IMR-90 (cell line): Measurements from ENCODE around the gene THAP5. TPM values are rescaled to one million over a fixed set of nuclear protein-coding genes. Genes with fewer than 3 reads are reported as not detected.

ENCODE experiments used
- ATAC-seq: fragments of 200-7000 bp; cut with Tn5 transposase; 2 replicates; pipeline ENCODE4 v1.9.1; 2020; ENCODE audit warnings: low read depth, mild to moderate bottlenecking, moderate library complexity
- BruUV-seq: library from RNA; stranded (reverse); fragments of 400-500 nt; replicated peaks from 2 replicates; lab custom pipeline; 2021; lab: Mats Ljungman, UMichigan
- CTCF ChIA-PET: fragments of 300-600 bp; formaldehyde crosslinking; extraction: SDS; loops from one replicate; lab custom pipeline; 2021; ENCODE audit warnings: antibody characterized with exemption; lab: Yijun Ruan, JAX
- POLR2A ChIA-PET: fragments of 300-600 bp; sonication (Branson Sonifier 250); formaldehyde crosslinking; loops from one replicate; lab custom pipeline; 2022; ENCODE audit warnings: antibody characterized with exemption; ENCODE audit not compliant: unreplicated experiment; lab: Charles Lee
- DNase-seq: peaks from one replicate; pipeline ENCODE4 v3.0.0; 2013
- H2AFZ ChIP-seq: replicated peaks from 2 replicates; pipeline ENCODE3; 2013; ENCODE audit warnings: low read length, mild to moderate bottlenecking; ENCODE audit not compliant: poor library complexity
- H2AK5ac ChIP-seq: 2 replicates; pipeline ENCODE4 v1.6.1; 2013; ENCODE audit warnings: low read depth, low read length, inconsistent platforms
- H2AK9ac ChIP-seq: replicated peaks from 2 replicates; pipeline ENCODE3; 2013; ENCODE audit warnings: mild to moderate bottlenecking, low read depth, low read length, moderate library complexity; ENCODE audit not compliant: poor library complexity
- H2BK120ac ChIP-seq: 2 replicates; pipeline ENCODE4 v1.6.1; 2013; ENCODE audit warnings: low read depth, low read length, inconsistent platforms
- H2BK15ac ChIP-seq: 3 replicates; pipeline ENCODE4 v1.6.1; 2013; ENCODE audit warnings: low read depth, low read length, inconsistent platforms
- H2BK20ac ChIP-seq: 2 replicates; pipeline ENCODE4 v1.6.1; 2013; ENCODE audit warnings: low read depth, mild to moderate bottlenecking, inconsistent platforms, low read length, moderate library complexity
- H2BK5ac ChIP-seq: 2 replicates; pipeline ENCODE4 v1.6.1; 2013; ENCODE audit warnings: mild to moderate bottlenecking, low read depth, low read length, inconsistent platforms; ENCODE audit not compliant: poor library complexity, severe bottlenecking
- H3K14ac ChIP-seq: replicated peaks from 2 replicates; pipeline ENCODE4 v1.6.1; 2013; ENCODE audit warnings: low read depth, low read length, inconsistent platforms
- H3K18ac ChIP-seq: 2 replicates; pipeline ENCODE4 v1.6.1; 2013; ENCODE audit warnings: low read depth, low read length, control low read depth
- H3K23ac ChIP-seq: 2 replicates; pipeline ENCODE4 v1.6.1; 2013; ENCODE audit warnings: low read depth, low read length, inconsistent platforms
- H3K27ac ChIP-seq: 2 replicates; pipeline ENCODE4 v1.5.1; 2013; ENCODE audit warnings: mild to moderate bottlenecking, control low read depth, low read length; ENCODE audit not compliant: insufficient read depth
- H3K27me3 ChIP-seq: 2 replicates; pipeline ENCODE4 v1.6.1; 2013; ENCODE audit warnings: low read length; ENCODE audit not compliant: control insufficient read depth, insufficient read depth
- H3K36me3 ChIP-seq: 2 replicates; pipeline ENCODE4 v1.6.1; 2013; ENCODE audit warnings: low read length, mixed read lengths; ENCODE audit not compliant: control insufficient read depth, insufficient read depth
- H3K4ac ChIP-seq: 2 replicates; pipeline ENCODE4 v1.6.1; 2013; ENCODE audit warnings: low read depth, low read length, inconsistent platforms
- H3K4me1 ChIP-seq: 2 replicates; pipeline ENCODE4 v1.6.1; 2013; ENCODE audit warnings: low read length, mixed read lengths; ENCODE audit not compliant: control insufficient read depth, insufficient read depth
- H3K4me2 ChIP-seq: 2 replicates; pipeline ENCODE4 v1.6.1; 2013; ENCODE audit warnings: low read depth, mild to moderate bottlenecking, control low read depth, low read length, moderate library complexity
- H3K4me3 ChIP-seq: 2 replicates; pipeline ENCODE4 v1.5.1; 2013; ENCODE audit warnings: low read depth, mild to moderate bottlenecking, control low read depth, low read length, moderate library complexity; ENCODE audit not compliant: insufficient read depth
- H3K56ac ChIP-seq: 2 replicates; pipeline ENCODE4 v1.6.1; 2013; ENCODE audit warnings: low read length, inconsistent platforms; ENCODE audit not compliant: insufficient read depth; ENCODE audit errors: extremely low read depth
- H3K79me1 ChIP-seq, 2 experiments: 2 replicates each; pipeline ENCODE4 v1.6.1; 2013; ENCODE audit warnings: low read length in 2 of 2, inconsistent platforms in 1 of 2, low read depth in 1 of 2
- H3K9ac ChIP-seq: 2 replicates; pipeline ENCODE4 v1.6.1; 2013; ENCODE audit warnings: low read depth, low read length, control low read depth
- H3K9me1 ChIP-seq: 2 replicates; pipeline ENCODE4 v1.6.1; 2013; ENCODE audit warnings: low read length, inconsistent platforms; ENCODE audit not compliant: insufficient read depth
- H3K9me3 ChIP-seq: 2 replicates; pipeline ENCODE4 v1.6.1; 2013; ENCODE audit warnings: low read length; ENCODE audit not compliant: control insufficient read depth, insufficient read depth
- H4K20me1 ChIP-seq: 2 replicates; pipeline ENCODE4 v1.6.1; 2013; ENCODE audit warnings: low read length, inconsistent platforms; ENCODE audit not compliant: insufficient read depth
- H4K5ac ChIP-seq: 2 replicates; pipeline ENCODE4 v1.6.1; 2013; ENCODE audit warnings: mild to moderate bottlenecking, low read depth, low read length, control low read depth
- H4K8ac ChIP-seq, 2 experiments: 2 replicates each; pipeline ENCODE4 v1.6.1; 2013; ENCODE audit warnings: low read depth in 2 of 2, low read length in 2 of 2, control low read depth in 1 of 2, inconsistent platforms in 1 of 2
- H4K91ac ChIP-seq: 2 replicates; pipeline ENCODE4 v1.6.1; 2013; ENCODE audit warnings: low read depth, low read length, inconsistent platforms; ENCODE audit not compliant: insufficient read depth
- CEBPB ChIP-seq: IDR thresholded peaks from 2 replicates; pipeline ENCODE4 v1.6.1; 2012; ENCODE audit warnings: low read depth, low read length, improper control_type of control experiment
- MXI1 ChIP-seq: IDR thresholded peaks from 2 replicates; pipeline ENCODE4 v1.6.1; 2012; ENCODE audit warnings: low read depth, mild to moderate bottlenecking, low read length, moderate library complexity, borderline replicate concordance
- WGBS, 2 experiments: methylation state at CpG; one replicate each; pipeline versions ENCODE4 v1.1.5 to v1.1.7; 2013; ENCODE audit warnings: missing lambda C conversion rate in 2 of 2; ENCODE audit not compliant: insufficient read length in 1 of 2; ENCODE audit errors: extremely low coverage in 2 of 2; 5-methylcytosine and 5-hydroxymethylcytosine counted together
- dilution Hi-C: fragments of 300-500 bp; cut with HindIII; formaldehyde crosslinking; loops from one replicate; pipeline ENCODE4 v1.14.3; 2018; ENCODE audit warnings: low sequenced_read_pairs; ENCODE audit not compliant: unreplicated experiment
- in situ Hi-C: fragments of 300-500 bp; cut with MboI; formaldehyde crosslinking; loops from 3 replicates; pipeline ENCODE4 v1.14.3; 2019; ENCODE audit warnings: low sequenced_read_pairs, inconsistent platforms, mixed read lengths
- intact Hi-C: fragments of 100-400 bp; cut with micrococcal nuclease; formaldehyde crosslinking; loops from 2 replicates; pipeline ENCODE4 v1.10.0; 2022
- polyA plus RNA-seq, 3 experiments: library from polyadenylated mRNA; depleted of rRNA; stranded (reverse); fragments of >200 nt; gene quantifications; 2 replicates each; pipeline ENCODE4 v1.2.3, GENCODE V29; 2012; ENCODE audit warnings: low replicate concordance in 1 of 3
- total RNA-seq: library from RNA; depleted of rRNA; stranded (reverse); fragments of >200 nt; gene quantifications from 2 replicates; pipeline ENCODE4 v1.2.3, GENCODE V29; 2012

THAP5 gene
- total and polyA plus RNA-seq, 2 of the 4 experiments (the other 2 are of a cell fraction), result 6.7 to 23.7 TPM

DNA sequence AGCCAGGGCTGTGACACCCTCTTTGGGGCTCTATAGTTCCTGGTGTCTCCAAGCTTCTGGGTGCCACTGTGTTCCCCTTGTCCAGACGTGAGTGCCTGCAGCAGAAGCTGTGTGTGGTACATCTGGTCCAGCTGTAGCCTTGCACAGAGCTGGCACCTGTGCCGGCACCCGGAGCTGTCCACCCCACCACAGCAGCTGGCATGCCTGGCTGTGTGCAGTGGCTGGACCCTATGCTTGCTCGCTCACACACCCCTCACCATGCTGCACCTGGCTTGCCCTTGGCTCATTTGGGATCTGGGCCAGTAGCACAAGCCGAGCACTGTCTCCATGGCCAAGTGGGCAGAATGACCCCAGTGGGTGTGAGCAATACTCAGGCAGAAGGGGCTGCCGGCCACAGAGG, 10.8 kb upstream of the THAP5 start:
- no peak overlapping the region for H2AFZ ChIP-seq
- H4K8ac ChIP-seq, result no peak overlapping the region
- no peaks in the 10 kb centered on the region; the same call in 1 of the 2 replicates for H3K9me1 ChIP-seq
- no peak overlapping the region for H3K4ac ChIP-seq
- H3K9ac ChIP-seq, result no peak overlapping the region
- peaks cover 2% of the 10 kb centered on the region; the same call in 1 of the 2 replicates for H3K36me3 ChIP-seq
- no peak overlapping the region for H2BK20ac ChIP-seq
- H4K91ac ChIP-seq, result no peak overlapping the region
- in situ Hi-C loops (no loop called here), intact Hi-C loops (no loop called here), dilution Hi-C loops (no loop called here)
- no peaks in the 10 kb centered on the region for H3K27me3 ChIP-seq
- no peak overlapping the region for H3K14ac ChIP-seq
- H2BK120ac ChIP-seq, result no peak overlapping the region
- TF ChIP-seq MXI1 (no peak), CEBPB (no peak)
- no peaks in the 10 kb centered on the region for H3K4me1 ChIP-seq
- H4K20me1 ChIP-seq, result no peaks in the 10 kb centered on the region
- H3K4me3 ChIP-seq, result no peak overlapping the region
- ChIA-PET CTCF (no interaction called here), POLR2A (no interaction called here)
- H3K79me1 ChIP-seq, result no peaks in the 10 kb centered on the region
- no peak overlapping the region for H3K56ac ChIP-seq
- H3K9me3 ChIP-seq, result peaks cover 3% of the 10 kb centered on the region; the same call in 1 of the 2 replicates
- H2AK9ac ChIP-seq, result no peak overlapping the region
- H2BK15ac ChIP-seq, result no peak overlapping the region
- H4K5ac ChIP-seq, result no peak overlapping the region
- no TSS peak for BruUV-seq
- DNase-seq (no peak), ATAC-seq (no peak)
- whole genome bisulfite sequencing, 2 experiments, result 83% methylated on average over 1 of the region's 6 CpGs; no CpG with 5 or more reads in 1 of the 2 experiments
- no peak overlapping the region for H3K4me2 ChIP-seq
- H3K18ac ChIP-seq, result no peak overlapping the region
- no peak overlapping the region for H3K27ac ChIP-seq
- no peak overlapping the region for H2BK5ac ChIP-seq
- H2AK5ac ChIP-seq, result no peak overlapping the region
- H3K23ac ChIP-seq, result no peak overlapping the region
